OCI-LY7 (cell line): ENCODE results near the gene G6PD.

Experiments used
- EZH2phosphoT487 ChIP-seq: fragments of 200-600 bp; sonication (generic); IDR thresholded peaks from 2 replicates; pipeline ENCODE4 v1.6.1; 2018; ENCODE audit warnings: low read depth, borderline replicate concordance, mild to moderate bottlenecking, mixed run types, antibody characterized with exemption, low read length, moderate library complexity, mixed read lengths
- TF ChIP-seq, protein P1 (sequence below): fragments of 200-600 bp; sonication (generic); conservative IDR thresholded peaks from 2 replicates; pipeline ENCODE4 v1.5.1; 2014; ENCODE audit warnings: mild to moderate bottlenecking, antibody characterized with exemption, low read length, moderate library complexity, mixed read lengths

DNA sequence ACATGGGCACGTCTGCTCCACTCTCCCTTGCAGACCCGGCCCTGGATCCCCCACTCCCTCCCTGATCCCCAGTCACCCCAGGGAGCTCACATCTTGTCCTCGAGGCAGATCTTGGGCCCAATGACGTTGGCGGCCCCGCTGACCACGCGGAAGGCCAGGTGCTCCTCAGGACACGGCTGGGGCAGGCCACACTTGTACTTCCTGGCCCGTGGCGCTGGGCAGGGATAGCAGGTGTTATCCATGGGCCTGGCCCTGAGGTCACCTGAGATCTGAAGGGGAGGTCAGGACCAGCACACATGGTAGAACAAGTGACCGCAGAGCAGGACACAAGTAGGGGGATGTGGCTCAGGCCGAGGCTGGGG lies 38.3 kb downstream of the G6PD start:
- TF ChIP-seq, protein P1, sequence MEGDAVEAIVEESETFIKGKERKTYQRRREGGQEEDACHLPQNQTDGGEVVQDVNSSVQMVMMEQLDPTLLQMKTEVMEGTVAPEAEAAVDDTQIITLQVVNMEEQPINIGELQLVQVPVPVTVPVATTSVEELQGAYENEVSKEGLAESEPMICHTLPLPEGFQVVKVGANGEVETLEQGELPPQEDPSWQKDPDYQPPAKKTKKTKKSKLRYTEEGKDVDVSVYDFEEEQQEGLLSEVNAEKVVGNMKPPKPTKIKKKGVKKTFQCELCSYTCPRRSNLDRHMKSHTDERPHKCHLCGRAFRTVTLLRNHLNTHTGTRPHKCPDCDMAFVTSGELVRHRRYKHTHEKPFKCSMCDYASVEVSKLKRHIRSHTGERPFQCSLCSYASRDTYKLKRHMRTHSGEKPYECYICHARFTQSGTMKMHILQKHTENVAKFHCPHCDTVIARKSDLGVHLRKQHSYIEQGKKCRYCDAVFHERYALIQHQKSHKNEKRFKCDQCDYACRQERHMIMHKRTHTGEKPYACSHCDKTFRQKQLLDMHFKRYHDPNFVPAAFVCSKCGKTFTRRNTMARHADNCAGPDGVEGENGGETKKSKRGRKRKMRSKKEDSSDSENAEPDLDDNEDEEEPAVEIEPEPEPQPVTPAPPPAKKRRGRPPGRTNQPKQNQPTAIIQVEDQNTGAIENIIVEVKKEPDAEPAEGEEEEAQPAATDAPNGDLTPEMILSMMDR = no peak
- TF ChIP-seq EZH2phosphoT487 = no peak
